OCI-LY3 (cell line): ENCODE measurements around the gene TRIM43.
"Not testable (repeated sequence)": the region's sequence is repeated elsewhere in the genome, so short reads cannot be mapped to it uniquely, and the experiment has no call there.

Source experiments
- H2AFZ ChIP-seq: fragments of 200-600, 300-600 bp; shearing (Covaris generic); 2 replicates; pipeline ENCODE4 v1.6.0; 2014; ENCODE audit warnings: antibody characterized with exemption, low read depth, low read length
- H3K27ac ChIP-seq: fragments of 200-600, 300-600 bp; sonication (generic); 2 replicates; pipeline ENCODE4 v1.5.1; 2014; ENCODE audit warnings: mild to moderate bottlenecking, low read length, moderate library complexity, mixed read lengths
- H3K27me3 ChIP-seq: fragments of 200-600, 300-600 bp; sonication (generic); 2 replicates; pipeline ENCODE4 v1.6.1; 2014; ENCODE audit warnings: low read depth, low read length, mixed read lengths
- H3K36me3 ChIP-seq: fragments of 200-600, 300-600 bp; sonication (generic); replicated peaks from 2 replicates; pipeline ENCODE3; 2014; ENCODE audit warnings: low read depth, low read length, mixed read lengths
- H3K4me1 ChIP-seq: fragments of 300-600, 200-600 bp; sonication (generic); 2 replicates; pipeline ENCODE4 v1.6.1; 2014; ENCODE audit warnings: low read length, mixed read lengths
- H3K4me2 ChIP-seq: fragments of 200-600, 300-600 bp; sonication (generic); 2 replicates; pipeline ENCODE4 v1.6.1; 2014; ENCODE audit warnings: low read length, mixed read lengths
- H3K4me3 ChIP-seq: fragments of 300-600, 200-600 bp; sonication (generic); 2 replicates; pipeline ENCODE4 v1.5.1; 2014; ENCODE audit warnings: antibody characterized with exemption, mild to moderate bottlenecking, low read length, moderate library complexity
- H3K79me2 ChIP-seq: fragments of 300-600, 200-600 bp; shearing (Covaris generic); 2 replicates; pipeline ENCODE4 v1.6.1; 2014; ENCODE audit warnings: mild to moderate bottlenecking, low read length, mixed read lengths
- H3K9ac ChIP-seq: fragments of 300-600, 200-600 bp; shearing (Covaris generic); 2 replicates; pipeline ENCODE4 v1.6.0; 2014; ENCODE audit warnings: mild to moderate bottlenecking, low read length, moderate library complexity
- H3K9me3 ChIP-seq: fragments of 200-600, 300-600 bp; shearing (Covaris generic); 2 replicates; pipeline ENCODE4 v1.6.1; 2014; ENCODE audit warnings: low read length, mixed read lengths; ENCODE audit not compliant: insufficient read depth
- H4K20me1 ChIP-seq: fragments of 200-600, 300-600 bp; sonication (generic); 2 replicates; pipeline ENCODE4 v1.6.1; 2016; ENCODE audit warnings: low read length, mixed read lengths; ENCODE audit not compliant: insufficient read depth
- CTCF ChIP-seq: fragments of 200-600, 300-600 bp; sonication (generic); IDR thresholded peaks from 2 replicates; pipeline ENCODE4 v1.5.1; 2014; ENCODE audit warnings: antibody characterized with exemption, low read length, low read depth
- EZH2phosphoT487 ChIP-seq: fragments of 200-600 bp; shearing (Covaris generic); IDR thresholded peaks from 2 replicates; pipeline ENCODE4 v1.6.1; 2018; ENCODE audit warnings: antibody characterized with exemption, mixed run types, low read depth

TRIM43 gene

GRCh38 chr2:95573866-95574265 is 17.9 kb upstream of the TRIM43 start:
- H3K79me2 ChIP-seq, result no peaks in the 10 kb centered on the region

GRCh38 chr2:95574506-95574905 is 17.3 kb upstream of the TRIM43 start:
- H3K4me2 ChIP-seq, result peak overlapping the region; percentile 45
- no peaks in the 10 kb centered on the region for H3K36me3 ChIP-seq
- peaks cover 26% of the 10 kb centered on the region for H3K4me1 ChIP-seq
- TF ChIP-seq EZH2phosphoT487 (no peak), CTCF (no peak)
- H2AFZ ChIP-seq, result peak overlapping the region; percentile 64
- no peak overlapping the region for H3K4me3 ChIP-seq
- no peaks in the 10 kb centered on the region for H3K9me3 ChIP-seq
- H3K9ac ChIP-seq, result no peak overlapping the region
- H3K79me2 ChIP-seq, result no peaks in the 10 kb centered on the region
- H4K20me1 ChIP-seq, result no peaks in the 10 kb centered on the region
- H3K27me3 ChIP-seq, result no peaks in the 10 kb centered on the region
- peak overlapping the region; percentile 43; the same call in 1 of the 2 replicates for H3K27ac ChIP-seq

More at GRCh38 chr2:95573866-95574265, 17.9 kb upstream of the TRIM43 start:
- Histone ChIP-seq H3K27me3 (no peaks in the 10 kb centered on the region), H2AFZ (0 out of 2 replicates have a peak overlapping the region, but pooled peaks have one; percentile 32), H3K36me3 (no peaks in the 10 kb centered on the region), H3K9ac (no peak overlapping the region), H3K4me1 (peaks cover 21% of the 10 kb centered on the region), H4K20me1 (no peaks in the 10 kb centered on the region), H3K9me3 (no peaks in the 10 kb centered on the region), H3K4me3 (no peak overlapping the region), H3K4me2 (peak overlapping the region; percentile 45; the same call in 1 of the 2 replicates), H3K27ac (peak overlapping the region; percentile 43; the same call in 1 of the 2 replicates)
- TF ChIP-seq CTCF, result no peak
- no peak for TF ChIP-seq EZH2phosphoT487

- TF ChIP-seq CTCF (no peak), EZH2phosphoT487 (no peak)
- no peaks in the 10 kb centered on the region for H4K20me1 ChIP-seq
- H3K79me2 ChIP-seq, result no peaks in the 10 kb centered on the region
- H3K27ac ChIP-seq, result no peak overlapping the region
- H3K4me3 ChIP-seq, result no peak overlapping the region
- no peak overlapping the region for H3K9ac ChIP-seq
- no peaks in the 10 kb centered on the region for H3K9me3 ChIP-seq
- no peak overlapping the region for H2AFZ ChIP-seq
- H3K4me1 ChIP-seq, result peaks cover 26% of the 10 kb centered on the region
- no peaks in the 10 kb centered on the region for H3K36me3 ChIP-seq
- no peak overlapping the region for H3K4me2 ChIP-seq
- no peaks in the 10 kb centered on the region for H3K27me3 ChIP-seq
These were observed 15.9 kb upstream of the TRIM43 start for GRCh38 chr2:95575857-95576256.

- TF ChIP-seq EZH2phosphoT487 (no peak), CTCF (no peak)
- Histone ChIP-seq H3K9me3 (no peaks in the 10 kb centered on the region), H3K9ac (no peak overlapping the region), H3K4me2 (no peak overlapping the region), H3K79me2 (no peaks in the 10 kb centered on the region), H3K27ac (no peak overlapping the region), H3K27me3 (no peaks in the 10 kb centered on the region), H4K20me1 (no peaks in the 10 kb centered on the region), H2AFZ (no peak overlapping the region), H3K4me1 (peaks cover 26% of the 10 kb centered on the region), H3K4me3 (no peak overlapping the region), H3K36me3 (no peaks in the 10 kb centered on the region)
These were observed 13.3 kb upstream of the TRIM43 start for GRCh38 chr2:95578539-95578938.

GRCh38 chr2:95583545-95583944 is 8.3 kb upstream of the TRIM43 start:
- not testable (repeated sequence) for H3K36me3 ChIP-seq, H3K9ac ChIP-seq, H4K20me1 ChIP-seq, H3K27ac ChIP-seq, H3K4me1 ChIP-seq, H3K9me3 ChIP-seq, H3K79me2 ChIP-seq, H3K27me3 ChIP-seq, H2AFZ ChIP-seq, H3K4me3 ChIP-seq, H3K4me2 ChIP-seq

DNA sequence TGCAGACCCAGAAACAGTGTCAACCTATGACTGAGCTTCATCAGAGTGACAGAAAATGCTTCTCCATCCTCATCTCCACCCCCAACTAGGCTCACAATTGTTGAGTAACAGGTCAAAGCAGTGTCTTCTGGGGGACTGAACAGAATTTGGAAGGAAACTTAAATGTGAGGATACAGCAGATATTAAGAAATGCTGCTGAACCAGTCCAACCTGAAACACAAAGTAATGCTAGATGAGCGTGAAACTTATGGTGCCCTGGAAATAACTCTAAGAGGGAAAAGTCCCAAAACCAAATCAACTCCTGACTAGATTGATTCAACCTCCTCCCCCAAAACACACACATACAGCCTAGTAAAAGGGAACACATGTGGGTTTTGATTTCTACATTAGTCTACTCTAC is 7.5 kb upstream of the TRIM43 start:
- not testable (repeated sequence) for H3K79me2 ChIP-seq, H3K4me3 ChIP-seq, H3K36me3 ChIP-seq, H3K27ac ChIP-seq, H3K4me2 ChIP-seq, H4K20me1 ChIP-seq, H3K9ac ChIP-seq, H3K27me3 ChIP-seq, H3K9me3 ChIP-seq, H3K4me1 ChIP-seq, H2AFZ ChIP-seq
